Measurements from ENCODE around the gene ACTRT2. TPM values are rescaled to one million over a fixed set of nuclear protein-coding genes. Genes with fewer than 3 reads are reported as not detected.

The ACTRT2 gene
- total RNA-seq, 1 experiment from 2014 or later, result not detected

- Histone ChIP-seq H3K4me1 (ENCODE audit: insufficient read depth, low read length, poor library complexity, severe bottlenecking) (no peaks in the 10 kb centered on the region), H3K27me3 (replicated peaks; ENCODE audit: insufficient read depth, low read depth, low read length, poor library complexity) (peaks cover 2% of the 10 kb centered on the region), H3K27ac (ENCODE audit: low read depth, low read length, poor library complexity, severe bottlenecking) (no peak overlapping the region), H3K4me3 (ENCODE audit: low read depth, low read length, poor library complexity, severe bottlenecking) (no peak overlapping the region), H3K9me3 (ENCODE audit: low read depth, low read length, poor library complexity, severe bottlenecking) (no peaks in the 10 kb centered on the region), H3K36me3 (ENCODE audit: insufficient read depth, low read length, poor library complexity, severe bottlenecking) (no peaks in the 10 kb centered on the region)
- intact Hi-C loops (cut with micrococcal nuclease; ENCODE audit: unreplicated experiment), result no loop called here
- TF ChIP-seq EZH2 (IDR thresholded peaks at IDR 0.05; ENCODE audit: borderline replicate concordance, low read depth, low read length, poor library complexity, severe bottlenecking) (no peak), CTCF (conservative IDR thresholded peaks at IDR 0.05; ENCODE audit: low read depth, low read length) (no peak)
- CTCF ChIA-PET, result no interaction called here
- DNase-seq (ENCODE audit: low spot score), result no peak
- POLR2A ChIA-PET (ENCODE audit: low non-redundant PET), result no interaction called here
- BruUV-seq (replicated peaks), result no TSS peak
Measured at GRCh38 chr1:3015269-3015635, 6.0 kb upstream of the ACTRT2 start.

GRCh38 chr1:3015744-3016143 is 5.5 kb upstream of the ACTRT2 start:
- Histone ChIP-seq H3K27ac (ENCODE audit: low read depth, low read length, poor library complexity, severe bottlenecking) (no peak overlapping the region), H3K4me1 (ENCODE audit: insufficient read depth, low read length, poor library complexity, severe bottlenecking) (no peaks in the 10 kb centered on the region), H3K27me3 (replicated peaks; ENCODE audit: insufficient read depth, low read depth, low read length, poor library complexity) (peaks cover 2% of the 10 kb centered on the region), H3K9me3 (ENCODE audit: low read depth, low read length, poor library complexity, severe bottlenecking) (no peaks in the 10 kb centered on the region), H3K36me3 (ENCODE audit: insufficient read depth, low read length, poor library complexity, severe bottlenecking) (no peaks in the 10 kb centered on the region), H3K4me3 (ENCODE audit: low read depth, low read length, poor library complexity, severe bottlenecking) (no peak overlapping the region)
- intact Hi-C loops (cut with micrococcal nuclease; ENCODE audit: unreplicated experiment), result no loop called here
- CTCF ChIA-PET, result no interaction called here
- no peak for DNase-seq (ENCODE audit: low spot score)
- POLR2A ChIA-PET (ENCODE audit: low non-redundant PET), result no interaction called here
- BruUV-seq (replicated peaks), result no TSS peak
- no peak for TF ChIP-seq CTCF (conservative IDR thresholded peaks at IDR 0.05; ENCODE audit: low read depth, low read length)
- no peak for TF ChIP-seq EZH2 (IDR thresholded peaks at IDR 0.05; ENCODE audit: borderline replicate concordance, low read depth, low read length, poor library complexity, severe bottlenecking)

- no peaks in the 10 kb centered on the region for H3K36me3 ChIP-seq (ENCODE audit: insufficient read depth, low read length, poor library complexity, severe bottlenecking)
- POLR2A ChIA-PET (ENCODE audit: low non-redundant PET), result no interaction called here
- H3K27ac ChIP-seq (ENCODE audit: low read depth, low read length, poor library complexity, severe bottlenecking), result no peak overlapping the region
- TF ChIP-seq CTCF (conservative IDR thresholded peaks at IDR 0.05; ENCODE audit: low read depth, low read length) (no peak), EZH2 (IDR thresholded peaks at IDR 0.05; ENCODE audit: borderline replicate concordance, low read depth, low read length, poor library complexity, severe bottlenecking) (no peak)
- CTCF ChIA-PET, result interaction anchor here (0.5 kb wide), 1 partner anchor 408 kb away, joined by 4 read pairs; no protein-coding TSS in a partner anchor
- no peak for DNase-seq (ENCODE audit: low spot score)
- intact Hi-C loops (cut with micrococcal nuclease; ENCODE audit: unreplicated experiment), result no loop called here
- no TSS peak for BruUV-seq (replicated peaks)
- peaks cover 2% of the 10 kb centered on the region for H3K27me3 ChIP-seq (replicated peaks; ENCODE audit: insufficient read depth, low read depth, low read length, poor library complexity)
- H3K9me3 ChIP-seq (ENCODE audit: low read depth, low read length, poor library complexity, severe bottlenecking), result no peaks in the 10 kb centered on the region
- H3K4me1 ChIP-seq (ENCODE audit: insufficient read depth, low read length, poor library complexity, severe bottlenecking), result no peaks in the 10 kb centered on the region
- H3K4me3 ChIP-seq (ENCODE audit: low read depth, low read length, poor library complexity, severe bottlenecking), result no peak overlapping the region
Measured at GRCh38 chr1:3016641-3017439, 4.4 kb upstream of the ACTRT2 start.
